Measurements from ENCODE around the gene BUD31. TPM values are rescaled to one million over a fixed set of nuclear protein-coding genes. Genes with fewer than 3 reads are reported as not detected.

The BUD31 gene
- total and polyA plus RNA-seq, 4 donors = 18.5 to 55.9 (median 32.0) TPM

DNA sequence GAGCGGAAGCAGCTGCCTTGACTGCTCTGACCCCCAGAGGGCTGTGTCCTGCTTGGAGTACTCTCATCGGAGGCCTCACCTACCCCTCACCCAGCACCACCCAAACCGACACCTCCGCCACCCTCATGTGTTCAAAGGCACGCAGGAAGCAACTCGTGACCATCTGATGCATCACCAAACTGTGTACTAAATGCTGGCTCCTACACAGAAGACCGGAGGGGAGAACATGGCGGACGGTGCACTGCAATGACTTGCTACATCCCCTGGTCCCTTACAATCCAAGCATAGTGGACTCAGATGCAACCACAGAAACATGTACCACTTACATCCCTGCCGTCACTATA, 3.8 kb upstream of the BUD31 start (continued):
- TF ChIP-seq NR2F2 (IDR thresholded peaks at IDR 0.05) (no peak), HNF4A (conservative IDR thresholded peaks at IDR 0.05) (no peak), CTCF (IDR thresholded peaks at IDR 0.05; ENCODE audit: low read depth, low read length, missing input control) (no peak), FOXA1 (IDR thresholded peaks at IDR 0.05) (no peak)

GRCh38 chr7:99406557-99406956, 2.2 kb upstream of the BUD31 start:
- Histone ChIP-seq H3K9me3 (ENCODE audit: control insufficient read depth in 4 of 4, low read length in 3 of 4) (no peaks in the 10 kb centered on the region), H3K4me1 (ENCODE audit: control insufficient read depth in 4 of 4, insufficient read depth in 4 of 4, low read length in 3 of 4) (peaks cover 3 to 31% (median 25%) of the 10 kb centered on the region in 4 donors), H3K27me3 (ENCODE audit: control insufficient read depth in 4 of 4, insufficient read depth in 4 of 4, low read length in 3 of 4) (no peaks in the 10 kb centered on the region), H3K36me3 (ENCODE audit: control insufficient read depth in 4 of 4, insufficient read depth in 3 of 4, low read depth in 1 of 4, low read length in 3 of 4) (peaks cover 7 to 32% (median 12%) of the 10 kb centered on the region in 4 donors), H3K4me3 (ENCODE audit: low read depth in 1 of 3, low read length in 3 of 3) (no peak overlapping the region), H3K9ac (ENCODE audit: low read depth in 1 of 2, low read length in 2 of 2) (no peak overlapping the region), H3K27ac (ENCODE audit: low read depth in 1 of 2, low read length in 2 of 2) (no peak overlapping the region)
- 81% methylated on average over 1 of the region's 1 CpG for WGBS
- no peak for TF ChIP-seq FOXA1 (IDR thresholded peaks at IDR 0.05)
- TF ChIP-seq, protein P1, sequence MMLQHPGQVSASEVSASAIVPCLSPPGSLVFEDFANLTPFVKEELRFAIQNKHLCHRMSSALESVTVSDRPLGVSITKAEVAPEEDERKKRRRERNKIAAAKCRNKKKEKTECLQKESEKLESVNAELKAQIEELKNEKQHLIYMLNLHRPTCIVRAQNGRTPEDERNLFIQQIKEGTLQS (IDR thresholded peaks at IDR 0.05) = no peak
- no peak for TF ChIP-seq RAD21 (IDR thresholded peaks at IDR 0.05)
- no peak for TF ChIP-seq GABPA (IDR thresholded peaks at IDR 0.05 in 1 of 2, conservative IDR thresholded peaks at IDR 0.05 in 1 of 2)
- TF ChIP-seq TAF1 (conservative IDR thresholded peaks at IDR 0.05) = no peak
- no peak for TF ChIP-seq EGR1 (IDR thresholded peaks at IDR 0.05; ENCODE audit: low read depth in 2 of 2)
- TF ChIP-seq HNF4G (IDR thresholded peaks at IDR 0.05) = no peak
- no peak for TF ChIP-seq NR2F2 (IDR thresholded peaks at IDR 0.05)
- TF ChIP-seq SP1 (IDR thresholded peaks at IDR 0.05) = no peak
- TF ChIP-seq HNF4A (conservative IDR thresholded peaks at IDR 0.05) = no peak
- no peak for TF ChIP-seq MAX (IDR thresholded peaks at IDR 0.05)
- DNase-seq (ENCODE audit: low spot score) = no peak

DNA sequence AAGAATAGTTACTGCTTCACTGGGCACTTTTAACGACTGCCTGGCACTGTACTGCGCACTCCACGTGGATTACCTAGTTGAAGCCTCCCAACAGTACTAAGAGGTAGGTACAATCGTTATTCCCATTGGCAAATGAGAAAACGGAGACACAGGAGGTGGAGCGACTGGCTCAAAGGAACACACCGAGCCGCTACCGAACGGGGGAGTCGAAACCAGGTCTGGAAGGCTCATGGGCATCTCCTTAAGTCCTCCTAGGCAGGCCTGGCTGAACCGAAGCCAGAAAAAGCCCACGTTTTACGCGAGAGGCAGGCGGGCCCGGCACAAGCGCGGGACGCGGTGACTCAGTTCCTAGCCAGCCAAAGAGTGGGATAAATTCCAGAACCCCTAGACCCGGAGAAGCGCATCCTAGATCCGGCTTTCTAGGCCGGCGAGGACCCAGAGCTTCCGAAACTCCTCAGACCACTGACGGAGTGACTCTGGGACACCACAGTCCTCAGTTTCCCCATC, 844 bp upstream of the BUD31 start:
- H3K4me3 ChIP-seq (ENCODE audit: low read depth in 1 of 3, low read length in 3 of 3) = peak overlapping the region; percentile 86 to 99 (median 89)
- TF ChIP-seq GABPA (IDR thresholded peaks at IDR 0.05 in 1 of 2, conservative IDR thresholded peaks at IDR 0.05 in 1 of 2) (no peak), SP1 (IDR thresholded peaks at IDR 0.05) (peak; percentile 18)
- TF ChIP-seq, protein P2, sequence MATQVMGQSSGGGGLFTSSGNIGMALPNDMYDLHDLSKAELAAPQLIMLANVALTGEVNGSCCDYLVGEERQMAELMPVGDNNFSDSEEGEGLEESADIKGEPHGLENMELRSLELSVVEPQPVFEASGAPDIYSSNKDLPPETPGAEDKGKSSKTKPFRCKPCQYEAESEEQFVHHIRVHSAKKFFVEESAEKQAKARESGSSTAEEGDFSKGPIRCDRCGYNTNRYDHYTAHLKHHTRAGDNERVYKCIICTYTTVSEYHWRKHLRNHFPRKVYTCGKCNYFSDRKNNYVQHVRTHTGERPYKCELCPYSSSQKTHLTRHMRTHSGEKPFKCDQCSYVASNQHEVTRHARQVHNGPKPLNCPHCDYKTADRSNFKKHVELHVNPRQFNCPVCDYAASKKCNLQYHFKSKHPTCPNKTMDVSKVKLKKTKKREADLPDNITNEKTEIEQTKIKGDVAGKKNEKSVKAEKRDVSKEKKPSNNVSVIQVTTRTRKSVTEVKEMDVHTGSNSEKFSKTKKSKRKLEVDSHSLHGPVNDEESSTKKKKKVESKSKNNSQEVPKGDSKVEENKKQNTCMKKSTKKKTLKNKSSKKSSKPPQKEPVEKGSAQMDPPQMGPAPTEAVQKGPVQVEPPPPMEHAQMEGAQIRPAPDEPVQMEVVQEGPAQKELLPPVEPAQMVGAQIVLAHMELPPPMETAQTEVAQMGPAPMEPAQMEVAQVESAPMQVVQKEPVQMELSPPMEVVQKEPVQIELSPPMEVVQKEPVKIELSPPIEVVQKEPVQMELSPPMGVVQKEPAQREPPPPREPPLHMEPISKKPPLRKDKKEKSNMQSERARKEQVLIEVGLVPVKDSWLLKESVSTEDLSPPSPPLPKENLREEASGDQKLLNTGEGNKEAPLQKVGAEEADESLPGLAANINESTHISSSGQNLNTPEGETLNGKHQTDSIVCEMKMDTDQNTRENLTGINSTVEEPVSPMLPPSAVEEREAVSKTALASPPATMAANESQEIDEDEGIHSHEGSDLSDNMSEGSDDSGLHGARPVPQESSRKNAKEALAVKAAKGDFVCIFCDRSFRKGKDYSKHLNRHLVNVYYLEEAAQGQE (IDR thresholded peaks at IDR 0.05) = no peak
- peak overlapping the region; percentile 97 to 99 for H3K27ac ChIP-seq (ENCODE audit: low read depth in 1 of 2, low read length in 2 of 2)
- peaks cover 3 to 31% (median 25%) of the 10 kb centered on the region in 4 donors for H3K4me1 ChIP-seq (ENCODE audit: control insufficient read depth in 4 of 4, insufficient read depth in 4 of 4, low read length in 3 of 4)
- peaks cover 8 to 33% (median 16%) of the 10 kb centered on the region in 4 donors for H3K36me3 ChIP-seq (ENCODE audit: control insufficient read depth in 4 of 4, insufficient read depth in 3 of 4, low read depth in 1 of 4, low read length in 3 of 4)
- peak overlapping the region; percentile 67 to 80 for H3K9ac ChIP-seq (ENCODE audit: low read depth in 1 of 2, low read length in 2 of 2)
- no peaks in the 10 kb centered on the region for H3K27me3 ChIP-seq (ENCODE audit: control insufficient read depth in 4 of 4, insufficient read depth in 4 of 4, low read length in 3 of 4)
- no peaks in the 10 kb centered on the region for H3K9me3 ChIP-seq (ENCODE audit: control insufficient read depth in 4 of 4, low read length in 3 of 4)
- peak; percentile 52 for DNase-seq (ENCODE audit: low spot score)
- WGBS = under 1% methylated on average over 28 of the region's 28 CpGs

Data from liver (tissue), 9 donors.